Gastroesophageal sphincter (tissue), 3 donors: ENCODE measurements around the gene SAMD4A.

Experiments
- CTCF ChIP-seq, 4 experiments: fragments of 200-600 bp in 2 of 4; fragments of 450-650 bp in 2 of 4; sonication (generic) in 1 of 4; IDR thresholded peaks; one replicate each; pipeline ENCODE4 v1.5.1; 2017 to 2019; ENCODE audit warnings: antibody characterized with exemption in 4 of 4, mild to moderate bottlenecking in 2 of 4, moderate library complexity in 2 of 4
- POLR2AphosphoS5 ChIP-seq: sonication (generic); formaldehyde crosslinking; IDR thresholded peaks from one replicate; pipeline ENCODE4 v1.6.1; 2017; ENCODE audit warnings: antibody characterized with exemption

GRCh38 chr14:54667764-54668163 is 100.8 kb downstream of the SAMD4A start:
- TF ChIP-seq CTCF (IDR thresholded peaks at IDR 0.05): no peak
- no peak for TF ChIP-seq POLR2AphosphoS5
